Stimulated activated CD8-positive, alpha-beta memory T cell treated with anti-CD3 and anti-CD28 coated beads, Interleukin-12 subunit alpha, Interleukin-12 subunit beta, amount 100 ng/mL, for 24 hours (primary cell): ENCODE measurements around the gene NF2.

Experiments
- DNase-seq: peaks from one replicate; pipeline ENCODE4 v3.0.0-alpha.2; 2020; ENCODE audit errors: extremely low read depth

NF2 gene

GRCh38 chr22:29719899-29720645, 116.6 kb downstream of the NF2 start, which contains the start of gene CABP7:
CABP7 (plus strand) TSS chr22:29720003; CDS start chr22:29720425, 422 bp downstream.
- no peak for DNase-seq

GRCh38 chr22:29720811-29721323, 117.4 kb downstream of the NF2 start:
- DNase-seq, result no peak

- DNase-seq, result no peak
These were observed 118.7 kb downstream of the NF2 start for GRCh38 chr22:29722151-29722550.

- no peak for DNase-seq
These were observed 119.2 kb downstream of the NF2 start for GRCh38 chr22:29722587-29722986.

- DNase-seq, result no peak
These were observed 120.3 kb downstream of the NF2 start for GRCh38 chr22:29723766-29724165.

- DNase-seq, result no peak
These were observed 121.4 kb downstream of the NF2 start for GRCh38 chr22:29724843-29725242.

GRCh38 chr22:29726106-29726505, 122.7 kb downstream of the NF2 start:
- DNase-seq, result no peak

GRCh38 chr22:29726512-29727130, 123.2 kb downstream of the NF2 start:
- no peak for DNase-seq

- DNase-seq, result no peak
These were observed 123.7 kb downstream of the NF2 start for GRCh38 chr22:29727131-29727523.

- no peak for DNase-seq
These were observed 125.7 kb downstream of the NF2 start for GRCh38 chr22:29729161-29729560.

- DNase-seq, result no peak
These were observed 127.8 kb downstream of the NF2 start for GRCh38 chr22:29731058-29731850.

GRCh38 chr22:29732883-29733282, 129.4 kb downstream of the NF2 start:
- DNase-seq, result no peak

- DNase-seq, result no peak
These were observed 130.1 kb downstream of the NF2 start for GRCh38 chr22:29733362-29734201.

- no peak for DNase-seq
These were observed 131.0 kb downstream of the NF2 start for GRCh38 chr22:29734406-29734805.

GRCh38 chr22:29734838-29735237, 131.4 kb downstream of the NF2 start:
- no peak for DNase-seq

- DNase-seq, result no peak
These were observed 132.0 kb downstream of the NF2 start for GRCh38 chr22:29735416-29735815.

- DNase-seq, result no peak
These were observed 134.1 kb downstream of the NF2 start for GRCh38 chr22:29737251-29738117.

- DNase-seq, result no peak
These were observed 134.8 kb downstream of the NF2 start for GRCh38 chr22:29738118-29738815.

- DNase-seq, result no peak
These were observed 136.0 kb downstream of the NF2 start for GRCh38 chr22:29739346-29739875.

GRCh38 chr22:29740216-29740615, 136.8 kb downstream of the NF2 start:
- DNase-seq, result no peak
